ENCODE data around the gene THSD7B.
"Not testable (repeated sequence)": the region's sequence is repeated elsewhere in the genome, so short reads cannot be mapped to it uniquely, and the experiment has no call there.

Gene THSD7B

GRCh38 chr2:137435162-137435561, 669.8 kb downstream of the THSD7B start:
- no peak for DNase-seq

- no peak for DNase-seq
Observed at GRCh38 chr2:137437386-137437785, 672.0 kb downstream of the THSD7B start.

- no peak for DNase-seq
Observed at GRCh38 chr2:137444970-137445369, 679.6 kb downstream of the THSD7B start.

GRCh38 chr2:137449454-137449853, 684.1 kb downstream of the THSD7B start:
- no peak for DNase-seq

GRCh38 chr2:137454886-137455285, 689.5 kb downstream of the THSD7B start:
- DNase-seq, result no peak

GRCh38 chr2:137467246-137467862, 702.0 kb downstream of the THSD7B start:
- no peak for DNase-seq

DNA sequence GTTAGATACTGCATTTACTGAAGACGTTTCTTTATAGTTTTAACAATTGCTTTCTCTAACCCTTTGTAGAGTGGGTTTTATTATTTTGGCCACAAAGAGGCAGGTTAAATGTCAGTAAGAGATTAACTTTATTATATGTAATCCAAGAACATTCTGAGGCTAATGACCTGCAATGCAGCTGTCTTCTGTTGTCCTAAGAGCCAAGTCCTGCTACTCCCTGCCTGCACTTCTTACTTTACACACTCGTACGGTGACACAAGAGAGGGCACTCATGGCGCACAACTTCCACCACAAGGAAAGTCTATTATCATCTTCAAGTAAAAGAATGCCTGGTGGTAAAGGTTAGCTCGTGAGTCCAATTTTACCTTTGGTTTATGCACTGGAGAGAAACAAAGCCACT, 727.9 kb downstream of the THSD7B start:
- DNase-seq, result no peak

GRCh38 chr2:137500599-137500998, 735.3 kb downstream of the THSD7B start:
- DNase-seq, result no peak

DNA sequence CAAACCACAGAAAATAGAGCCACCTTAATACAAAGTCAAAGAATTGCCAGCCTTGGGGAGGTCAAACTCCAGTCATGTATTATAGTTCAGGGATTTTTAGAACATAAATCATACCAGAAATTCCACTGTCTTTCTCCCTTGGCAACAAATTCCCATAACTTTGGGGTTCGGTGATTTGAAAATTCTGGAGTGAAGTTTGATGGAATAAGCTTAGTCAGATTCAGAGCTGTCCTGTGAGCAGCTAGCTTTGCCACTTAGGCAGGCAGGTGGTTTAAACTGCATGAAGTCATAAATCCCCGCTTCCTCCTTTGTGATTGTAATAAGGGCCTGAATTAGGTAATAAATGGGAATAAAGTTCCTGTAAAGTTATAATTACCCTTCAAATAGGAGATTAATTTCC, 741.9 kb downstream of the THSD7B start:
- DNase-seq, result no peak

GRCh38 chr2:137508739-137509384, 743.5 kb downstream of the THSD7B start:
- DNase-seq, result no peak

DNA sequence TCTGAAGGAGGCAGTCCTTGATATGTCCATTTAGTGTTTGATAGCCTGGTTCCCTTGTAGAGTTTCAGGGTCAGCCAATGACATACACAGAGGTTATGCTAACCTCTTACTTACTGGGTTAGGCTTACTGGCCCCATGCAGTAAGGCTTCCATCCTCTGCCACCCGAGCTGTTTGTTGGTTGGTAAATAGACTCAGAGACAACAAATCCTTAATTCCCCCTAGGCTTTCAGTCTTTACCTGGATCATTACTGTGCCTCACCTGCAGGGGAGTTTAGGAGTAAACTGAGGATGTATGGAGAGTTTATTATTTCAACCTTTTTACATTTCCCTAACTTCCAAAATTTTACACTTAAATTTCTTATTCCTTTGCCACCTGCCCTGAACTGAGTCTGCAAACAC, 746.2 kb downstream of the THSD7B start:
- no peak for DNase-seq

- no peak for DNase-seq
Observed at GRCh38 chr2:137521653-137522619, 756.6 kb downstream of the THSD7B start.

DNA sequence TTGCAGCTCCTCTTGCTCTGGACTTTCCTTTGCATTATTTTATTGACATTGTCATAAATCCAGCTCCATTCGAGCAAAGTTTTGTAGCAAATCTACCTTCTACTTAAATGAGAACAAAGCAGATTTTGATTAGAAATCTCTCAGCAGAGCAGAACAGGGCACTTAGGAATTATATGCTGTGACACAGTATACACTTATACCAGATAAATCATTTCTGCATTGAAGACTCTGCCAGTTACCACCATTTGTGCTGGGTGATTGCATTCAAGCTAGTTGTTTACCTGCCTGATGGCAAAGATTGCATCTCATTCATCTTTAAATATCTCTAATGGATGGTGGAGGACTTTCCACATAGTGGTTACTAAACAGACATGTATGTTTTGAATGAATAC, 757.3 kb downstream of the THSD7B start:
- DNase-seq, result no peak

- DNase-seq, result no peak
Observed at GRCh38 chr2:137523931-137524330, 758.6 kb downstream of the THSD7B start.

- DNase-seq, result no peak
Observed at GRCh38 chr2:137525132-137525531, 759.8 kb downstream of the THSD7B start.

DNA sequence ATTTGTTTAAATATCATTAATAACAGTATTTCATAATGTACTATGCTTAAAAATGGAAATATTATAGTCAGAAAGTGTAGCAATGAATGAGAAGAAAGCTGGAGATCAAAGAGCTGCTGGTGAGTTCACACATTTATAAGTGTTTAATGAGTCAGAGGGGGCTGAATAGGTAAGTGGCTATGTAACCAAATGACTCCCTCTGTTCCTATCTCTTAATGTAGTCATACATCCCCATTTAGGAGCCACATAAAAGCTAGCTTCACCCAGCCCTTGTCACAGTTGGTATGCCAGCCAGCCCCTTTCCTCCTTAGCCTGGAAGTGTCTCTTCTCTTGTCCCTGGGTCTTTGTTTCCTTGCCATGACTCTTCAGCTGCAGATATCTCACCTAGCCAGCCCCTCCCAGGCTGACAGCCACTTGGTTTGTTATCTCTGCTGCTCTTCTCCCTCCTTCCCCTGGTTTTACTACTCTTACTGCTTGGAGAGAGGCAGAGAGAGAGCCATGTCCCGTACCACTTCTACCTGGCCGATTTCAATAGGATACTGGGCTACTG, 760.4 kb downstream of the THSD7B start:
- no peak for DNase-seq

- DNase-seq, result no peak
Observed at GRCh38 chr2:137535897-137536296, 770.6 kb downstream of the THSD7B start.

DNA sequence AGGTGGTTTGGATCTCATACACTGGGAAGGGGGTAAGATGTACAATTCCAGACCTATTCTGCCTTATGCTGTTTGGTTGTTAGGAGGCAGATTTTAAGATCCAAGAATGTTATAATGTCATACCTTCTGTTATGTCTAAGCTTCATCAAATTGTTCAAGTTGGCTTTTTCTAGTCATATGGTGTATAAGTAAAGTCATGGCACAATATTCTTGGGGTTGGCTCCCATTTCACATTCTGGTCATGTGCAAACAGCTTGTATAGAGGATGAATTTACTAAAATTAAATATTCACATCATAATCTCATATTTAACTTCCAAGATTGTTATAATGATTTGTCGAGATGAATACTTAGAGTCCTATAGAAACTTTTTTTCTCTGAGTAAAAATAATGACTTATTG, 774.0 kb downstream of the THSD7B start:
- DNase-seq, result no peak

DNA sequence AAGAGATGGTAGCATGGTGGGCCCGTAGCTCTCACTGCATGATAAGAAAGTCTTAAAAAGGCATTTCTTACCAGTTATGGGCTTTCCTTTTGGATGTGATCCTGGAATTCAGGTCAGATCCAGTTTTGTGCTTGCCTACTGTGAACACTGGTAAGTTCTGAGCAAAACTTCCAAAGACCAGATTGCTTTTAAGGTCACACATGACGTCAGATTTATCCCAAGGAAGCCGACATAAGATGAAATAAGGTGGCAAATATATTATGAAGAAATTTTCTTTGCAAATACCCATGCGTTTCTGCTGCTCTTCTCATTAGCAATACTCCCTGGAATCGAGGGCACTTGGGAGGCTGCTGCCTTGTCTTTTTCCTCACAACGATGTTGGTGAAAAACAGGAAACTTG, 782.5 kb downstream of the THSD7B start:
- no peak for DNase-seq

GRCh38 chr2:137566387-137566786, 801.0 kb downstream of the THSD7B start:
- no peak for DNase-seq

DNA sequence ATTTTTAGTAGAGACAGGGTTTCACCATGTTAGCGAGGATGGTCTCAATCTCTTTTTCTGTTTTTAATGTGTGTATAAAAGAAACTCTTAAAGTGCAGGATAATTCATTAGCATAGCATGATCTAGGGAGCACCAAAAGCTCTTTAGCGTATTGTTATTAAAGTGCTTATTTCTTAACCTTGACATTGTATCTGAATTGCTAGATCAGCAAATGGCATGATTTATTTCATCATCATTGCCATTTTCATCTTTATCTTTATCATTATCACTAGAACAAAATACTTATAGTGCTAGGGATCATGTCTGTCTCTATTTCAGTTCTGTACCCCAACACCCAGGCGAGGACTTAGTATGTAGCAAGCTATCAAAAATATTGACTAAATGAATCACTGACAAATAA, 805.1 kb downstream of the THSD7B start:
- no peak for DNase-seq

DNA sequence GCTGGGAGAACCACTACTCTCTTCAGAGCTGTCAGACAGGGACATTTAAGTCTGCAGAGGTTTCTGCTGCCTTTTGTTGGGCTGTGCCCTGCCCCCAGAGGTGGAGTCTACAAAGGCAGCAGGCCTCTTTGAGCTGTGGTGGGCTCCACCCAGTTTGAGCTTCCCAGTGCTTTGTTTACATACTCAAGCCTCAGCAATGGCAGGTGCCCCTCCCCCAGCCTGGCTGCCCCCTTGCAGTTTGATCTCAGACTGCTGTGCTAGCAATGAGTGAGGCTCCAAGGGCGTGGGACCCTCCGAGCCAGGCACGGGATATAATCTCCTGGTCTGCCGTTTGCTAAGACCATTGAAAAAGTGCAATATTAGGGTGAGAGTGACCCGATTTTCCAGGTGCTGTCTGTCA, 822.5 kb downstream of the THSD7B start:
- not testable (repeated sequence) for DNase-seq

- not testable (repeated sequence) for DNase-seq
Observed at GRCh38 chr2:137588578-137588977, 823.2 kb downstream of the THSD7B start.

DNA sequence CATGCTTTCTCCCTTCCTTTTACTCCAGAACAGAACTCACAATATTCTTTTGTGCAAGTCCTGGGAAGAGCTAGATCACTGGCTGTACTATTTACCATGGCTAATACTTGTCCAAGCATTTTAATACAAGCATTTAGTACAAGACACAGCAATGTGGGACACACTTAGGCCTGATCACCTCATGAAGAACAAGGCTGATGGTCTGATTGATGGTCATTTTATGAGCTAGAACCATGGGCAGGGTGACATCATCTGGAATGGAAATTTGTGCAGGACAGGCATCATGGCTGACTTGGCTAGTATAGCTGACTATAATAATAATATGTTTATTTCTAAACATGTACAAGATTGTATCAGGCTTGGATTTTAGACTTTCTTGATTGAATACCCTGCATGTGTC, 824.8 kb downstream of the THSD7B start:
- no peak for DNase-seq
